HFF-Myc (cell line): ENCODE data around the gene CACNB1.
"Not testable (repeated sequence)": the region's sequence is repeated elsewhere in the genome, so short reads cannot be mapped to it uniquely, and the experiment has no call there.

Experiments used
- DNase-seq: peaks from one replicate; pipeline ENCODE4 v3.0.0-alpha.2; 2011; ENCODE audit warnings: low read depth; ENCODE audit errors: extremely low read depth
- H3K4me3 ChIP-seq: replicated peaks from 2 replicates; pipeline ENCODE4 v1.5.1; 2011; ENCODE audit warnings: low read depth, mild to moderate bottlenecking, control low read depth, low read length
- TF ChIP-seq, protein P1 (sequence below): IDR thresholded peaks from 2 replicates; pipeline ENCODE4 v1.5.1; 2012; ENCODE audit warnings: mild to moderate bottlenecking, low read depth, low read length, control low read depth; ENCODE audit errors: missing control alignments

CACNB1 gene

DNA sequence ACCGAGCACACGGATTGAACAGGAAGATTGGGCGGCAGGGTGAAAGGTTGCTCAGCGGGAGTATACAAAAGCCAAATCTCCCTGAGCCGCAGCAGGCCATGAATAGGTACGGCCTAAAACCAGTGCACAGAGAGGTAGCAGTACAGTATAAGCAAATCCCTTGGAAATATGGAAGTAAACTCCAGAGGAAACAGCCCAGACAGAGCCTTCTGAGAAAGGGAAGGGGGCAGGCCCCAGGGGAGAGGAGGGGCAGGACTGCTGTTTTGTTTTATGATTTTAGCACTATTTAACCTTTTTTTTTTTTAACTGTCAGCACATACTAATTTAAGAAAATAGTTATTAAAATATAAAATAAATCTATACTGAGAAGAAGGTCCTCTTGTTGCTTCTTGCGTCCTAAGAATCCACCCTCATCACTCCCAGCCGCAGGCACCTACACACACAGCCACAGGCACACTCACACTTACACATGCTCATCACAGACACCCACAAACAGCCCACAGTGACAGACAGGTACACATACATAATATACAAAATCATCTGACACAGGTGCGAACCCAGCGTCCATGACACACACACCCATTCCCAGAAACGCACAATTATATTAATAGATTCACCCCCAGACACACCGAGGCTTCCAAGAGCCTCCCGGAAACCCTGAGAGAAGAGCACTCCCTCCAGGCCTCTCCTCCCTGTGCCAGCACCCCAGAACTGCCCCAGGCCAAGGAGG, 58.9 kb downstream of the CACNB1 start:
- no peak for DNase-seq
- TF ChIP-seq, protein P1, sequence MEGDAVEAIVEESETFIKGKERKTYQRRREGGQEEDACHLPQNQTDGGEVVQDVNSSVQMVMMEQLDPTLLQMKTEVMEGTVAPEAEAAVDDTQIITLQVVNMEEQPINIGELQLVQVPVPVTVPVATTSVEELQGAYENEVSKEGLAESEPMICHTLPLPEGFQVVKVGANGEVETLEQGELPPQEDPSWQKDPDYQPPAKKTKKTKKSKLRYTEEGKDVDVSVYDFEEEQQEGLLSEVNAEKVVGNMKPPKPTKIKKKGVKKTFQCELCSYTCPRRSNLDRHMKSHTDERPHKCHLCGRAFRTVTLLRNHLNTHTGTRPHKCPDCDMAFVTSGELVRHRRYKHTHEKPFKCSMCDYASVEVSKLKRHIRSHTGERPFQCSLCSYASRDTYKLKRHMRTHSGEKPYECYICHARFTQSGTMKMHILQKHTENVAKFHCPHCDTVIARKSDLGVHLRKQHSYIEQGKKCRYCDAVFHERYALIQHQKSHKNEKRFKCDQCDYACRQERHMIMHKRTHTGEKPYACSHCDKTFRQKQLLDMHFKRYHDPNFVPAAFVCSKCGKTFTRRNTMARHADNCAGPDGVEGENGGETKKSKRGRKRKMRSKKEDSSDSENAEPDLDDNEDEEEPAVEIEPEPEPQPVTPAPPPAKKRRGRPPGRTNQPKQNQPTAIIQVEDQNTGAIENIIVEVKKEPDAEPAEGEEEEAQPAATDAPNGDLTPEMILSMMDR = no peak
- no peak overlapping the region for H3K4me3 ChIP-seq

DNA sequence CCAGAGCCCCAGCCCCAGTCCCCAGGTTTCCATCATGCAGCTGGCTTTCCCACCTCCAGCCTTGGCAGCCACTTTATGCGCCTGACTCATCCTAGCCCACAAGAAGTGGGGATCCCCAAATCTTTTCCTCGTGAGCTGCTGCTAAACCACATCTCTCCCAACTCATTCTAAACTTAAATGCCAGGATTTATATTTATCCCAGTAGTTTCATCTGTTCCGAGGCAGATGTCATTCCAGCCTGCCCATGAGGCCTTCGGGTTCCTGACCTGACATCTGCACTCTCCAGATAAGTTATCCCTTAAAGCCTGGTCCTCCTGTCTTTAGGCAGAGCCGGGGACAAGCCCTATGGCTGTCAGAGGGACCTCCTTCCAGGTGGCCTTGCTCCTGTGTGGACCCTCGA, 62.6 kb downstream of the CACNB1 start:
- TF ChIP-seq, protein P1 = no peak
- no peak for DNase-seq
- H3K4me3 ChIP-seq = no peak overlapping the region

DNA sequence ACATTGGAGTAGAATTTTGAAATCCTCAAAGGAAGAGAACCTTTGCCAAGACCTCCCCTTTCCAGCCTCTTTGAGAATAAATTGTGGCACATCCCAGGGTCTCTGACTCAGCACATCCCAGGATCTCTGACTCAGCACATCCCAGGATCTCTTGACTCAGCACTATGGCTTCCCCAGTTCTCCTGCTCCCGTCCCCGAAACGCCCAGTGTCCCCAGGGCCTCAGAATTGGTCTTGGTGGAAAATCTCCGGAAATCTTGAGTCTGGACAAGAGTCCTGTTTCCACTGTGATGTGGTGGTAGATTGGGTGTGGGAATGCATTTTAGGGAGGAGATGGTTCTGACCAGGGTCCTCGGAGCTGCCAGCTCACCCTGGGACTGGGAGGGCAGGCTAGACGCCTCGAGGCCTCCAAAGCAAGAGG, 65.3 kb downstream of the CACNB1 start:
- H3K4me3 ChIP-seq = no peak overlapping the region
- TF ChIP-seq, protein P1 = no peak
- peak; percentile 55 for DNase-seq

DNA sequence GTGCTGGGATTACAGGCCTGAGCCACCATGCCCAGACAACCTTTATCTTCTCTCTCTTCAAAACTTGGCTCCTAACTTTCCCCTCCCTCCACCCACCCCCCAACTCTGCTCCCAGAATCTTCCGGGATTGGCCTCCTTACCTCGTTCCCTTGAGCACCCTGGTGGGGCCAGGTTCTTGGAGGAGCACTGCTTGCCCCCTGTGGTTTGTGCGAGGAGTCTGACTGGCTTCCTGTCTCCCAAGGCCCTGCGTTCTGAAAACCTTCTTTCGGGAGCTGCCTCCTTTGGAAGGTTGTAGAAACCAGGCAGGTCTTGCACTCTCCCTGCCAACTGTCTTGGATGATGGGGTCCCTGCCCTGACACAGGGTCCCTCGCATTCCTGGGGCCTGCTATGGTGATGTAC, 65.9 kb downstream of the CACNB1 start:
- TF ChIP-seq, protein P1 = no peak
- no peak for DNase-seq
- no peak overlapping the region for H3K4me3 ChIP-seq

DNA sequence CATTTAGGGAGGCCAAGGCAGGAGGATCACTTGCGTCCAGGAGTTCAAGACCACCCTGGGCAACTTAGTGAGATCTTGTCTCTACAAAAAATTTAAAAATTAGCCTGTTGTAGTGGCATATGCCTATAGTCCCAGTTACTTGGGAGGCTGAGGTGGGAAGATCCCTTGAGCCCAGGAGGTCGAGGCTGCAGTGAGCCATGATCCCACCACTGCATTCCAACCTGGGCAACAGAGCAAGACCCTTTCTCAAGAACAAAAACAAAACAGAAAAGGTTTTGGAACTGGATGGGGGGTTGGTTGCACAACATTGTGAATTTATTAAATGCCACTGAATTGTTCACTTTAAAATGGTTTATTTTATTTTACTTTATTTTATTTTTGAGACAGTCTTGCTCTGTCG, 67.3 kb downstream of the CACNB1 start:
- no peak overlapping the region for H3K4me3 ChIP-seq
- no peak for DNase-seq
- TF ChIP-seq, protein P1 = no peak

DNA sequence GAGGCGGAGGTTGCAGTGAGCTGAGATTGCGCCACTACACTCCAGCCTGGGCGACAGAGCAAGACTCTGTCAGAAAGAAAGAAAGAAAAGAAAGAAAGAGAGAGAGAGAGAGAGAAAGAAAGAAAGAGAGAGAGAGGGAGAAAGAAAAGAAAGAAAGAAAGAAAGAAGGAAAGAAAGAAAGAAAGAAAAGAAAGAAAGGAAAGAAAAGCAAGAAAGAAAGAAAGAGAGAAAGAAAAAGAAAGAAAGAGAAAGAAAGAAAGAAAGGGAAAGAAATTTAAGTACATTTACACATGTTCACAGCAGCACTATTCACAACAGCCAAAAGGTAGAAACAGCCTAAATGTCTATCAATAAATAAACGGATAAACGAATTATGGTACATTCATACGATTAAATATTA, 67.9 kb downstream of the CACNB1 start:
- not testable (repeated sequence) for DNase-seq, H3K4me3 ChIP-seq

DNA sequence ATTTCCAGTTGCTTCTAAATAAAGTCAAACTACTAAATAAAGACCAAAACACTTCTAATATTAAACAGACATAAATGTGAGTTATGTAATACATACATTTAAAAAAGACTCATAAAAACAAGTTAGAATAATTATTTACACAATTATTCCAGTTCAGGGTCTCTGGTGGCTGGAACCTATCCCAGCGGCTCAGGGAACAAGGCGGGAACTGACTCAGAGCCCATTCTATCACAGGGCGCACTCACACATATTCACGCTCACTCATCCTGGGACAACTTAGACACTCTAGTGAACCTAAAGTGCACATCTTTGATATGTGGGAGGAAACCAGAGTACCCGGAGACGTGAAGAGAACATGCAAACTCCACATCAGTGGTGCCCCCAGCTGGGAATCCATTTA, 71.0 kb downstream of the CACNB1 start:
- TF ChIP-seq, protein P1 = no peak
- H3K4me3 ChIP-seq = no peak overlapping the region
- no peak for DNase-seq
